RPMI7951 (cell line): ENCODE measurements around the gene PBOV1. TPM values are rescaled to one million over a fixed set of nuclear protein-coding genes. Genes with fewer than 3 reads are reported as not detected.
"Not testable (repeated sequence)": the region's sequence is repeated elsewhere in the genome, so short reads cannot be mapped to it uniquely, and the experiment has no call there.

Experiments used
- DNase-seq: peaks from one replicate; pipeline ENCODE4 v3.0.0-alpha.2; 2012; ENCODE audit warnings: low read depth
- total RNA-seq: library from RNA; depleted of rRNA; stranded (reverse); fragments of >200 nt; shearing (Covaris generic); gene quantifications from 2 replicates; pipeline ENCODE4 v1.2.3, GENCODE V29; 2014

Gene PBOV1
- total RNA-seq, 1 experiment from 2014 or later, result not detected

DNA sequence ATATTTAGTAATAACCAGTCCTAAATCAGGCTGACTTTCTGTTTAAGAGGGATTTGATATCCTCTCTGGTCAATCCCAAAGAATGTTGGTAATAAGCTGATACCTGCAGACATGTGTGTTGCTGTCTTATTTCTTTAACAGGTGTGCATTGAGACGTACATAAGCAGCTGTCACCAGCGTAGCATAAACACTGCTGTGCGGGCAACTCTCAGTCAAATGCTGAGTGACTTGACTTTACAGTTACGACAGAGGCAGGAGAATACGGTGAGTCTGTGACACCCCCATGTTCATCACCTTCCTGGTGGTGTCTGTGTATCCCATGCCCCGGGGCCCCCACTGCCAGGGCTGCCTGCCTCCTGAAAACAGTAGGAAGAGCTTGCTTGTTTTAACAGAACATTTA lies 20.1 kb upstream of the PBOV1 start:
- DNase-seq, result no peak

DNA sequence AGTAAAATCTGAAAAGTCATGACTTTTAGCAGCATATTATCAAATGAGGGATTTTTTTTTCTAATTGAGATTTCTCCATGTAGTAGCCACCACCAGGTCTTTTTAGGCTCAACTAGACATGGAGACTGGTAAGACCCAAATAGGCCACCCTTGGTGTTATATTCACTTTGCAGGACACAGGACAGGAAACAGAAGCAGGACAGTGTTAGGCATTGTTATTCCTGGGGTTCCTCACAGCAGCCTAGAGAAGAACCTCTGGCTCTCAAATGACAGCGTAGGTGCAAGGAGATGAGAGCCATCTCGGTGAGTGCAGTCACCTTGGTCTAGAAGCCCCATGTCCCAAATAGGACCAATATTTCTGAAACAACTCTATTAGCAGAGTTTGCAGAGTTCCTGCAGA lies 19.2 kb upstream of the PBOV1 start:
- no peak for DNase-seq

DNA sequence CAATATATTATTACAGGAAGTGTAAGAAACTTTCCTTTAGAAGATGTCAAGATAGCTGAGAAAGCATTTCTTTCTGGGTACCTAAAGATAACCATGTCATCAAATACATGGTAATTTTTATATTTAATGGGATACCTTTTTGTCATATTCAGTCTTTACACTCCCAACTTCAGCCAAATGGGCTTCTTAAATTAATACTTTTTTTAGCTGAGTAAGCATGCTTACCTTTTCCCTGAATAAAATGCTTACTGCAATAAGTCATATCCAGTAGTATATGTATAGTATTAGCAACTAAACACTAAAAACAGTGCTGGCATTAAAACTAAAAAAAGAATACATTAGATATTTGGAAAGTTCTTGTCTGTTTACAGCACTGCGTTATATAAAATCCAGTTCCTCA lies 17.4 kb upstream of the PBOV1 start:
- no peak for DNase-seq

DNA sequence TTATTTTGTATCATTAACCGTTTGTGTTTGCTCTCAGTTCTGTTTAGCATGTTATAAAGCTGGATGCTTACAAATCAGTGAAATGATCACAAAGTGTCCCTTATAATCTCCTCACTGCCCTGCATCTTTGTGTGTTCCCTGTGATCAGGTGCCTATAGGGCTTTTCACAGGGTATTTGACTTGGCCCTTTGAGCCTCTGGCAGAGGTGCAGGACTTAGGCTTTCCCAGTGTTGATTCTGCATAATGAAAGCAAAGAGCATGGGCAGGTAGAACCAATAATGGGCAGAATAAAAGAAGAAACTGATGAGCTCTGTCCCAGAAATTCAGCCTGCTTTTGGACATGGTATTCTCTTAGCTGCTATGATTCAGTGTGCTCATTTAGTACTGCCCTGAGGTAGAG lies 16.9 kb upstream of the PBOV1 start:
- no peak for DNase-seq

DNA sequence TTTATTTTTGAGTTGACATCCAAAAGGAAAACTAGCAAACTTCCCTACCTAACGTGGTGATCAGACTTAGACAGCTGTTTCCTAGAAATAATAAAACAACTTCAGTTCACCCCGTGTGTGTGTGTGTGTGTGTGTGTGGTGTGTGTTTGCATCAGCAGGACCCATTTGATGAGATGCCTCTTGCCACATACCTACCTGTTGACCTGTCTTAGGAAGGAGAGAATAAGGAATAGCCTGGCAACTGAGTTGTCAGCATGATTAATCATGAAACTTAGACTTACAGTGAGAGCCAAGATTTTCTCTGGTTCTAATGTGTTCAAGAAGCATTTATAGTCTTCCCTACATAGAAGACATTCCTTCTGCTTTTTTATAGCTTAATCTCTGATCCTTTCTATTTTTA lies 16.1 kb upstream of the PBOV1 start:
- no peak for DNase-seq

DNA sequence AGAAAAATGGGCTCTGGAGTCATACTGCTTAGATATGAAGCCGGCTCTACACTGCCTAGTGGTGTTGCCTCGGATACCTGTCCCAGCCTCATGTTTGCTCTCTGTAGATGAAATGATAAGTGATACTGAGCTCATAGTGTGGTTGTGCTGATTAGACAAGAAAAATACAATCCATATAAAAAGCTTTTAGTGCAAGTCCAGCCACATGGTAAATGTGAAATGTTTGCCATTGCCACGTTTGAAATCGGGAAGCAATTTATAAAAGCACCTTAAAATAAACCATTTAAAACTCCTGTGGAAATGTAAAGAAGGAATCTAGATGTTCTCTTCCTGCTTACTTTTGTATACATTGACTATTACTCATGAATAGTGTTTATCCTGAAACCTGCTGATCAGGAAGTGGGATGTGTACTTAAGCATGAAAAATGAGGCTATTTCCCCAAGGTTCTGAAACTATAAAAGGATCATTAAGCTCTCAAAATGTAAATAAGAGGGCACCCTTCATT lies 13.1 kb upstream of the PBOV1 start:
- no peak for DNase-seq

DNA sequence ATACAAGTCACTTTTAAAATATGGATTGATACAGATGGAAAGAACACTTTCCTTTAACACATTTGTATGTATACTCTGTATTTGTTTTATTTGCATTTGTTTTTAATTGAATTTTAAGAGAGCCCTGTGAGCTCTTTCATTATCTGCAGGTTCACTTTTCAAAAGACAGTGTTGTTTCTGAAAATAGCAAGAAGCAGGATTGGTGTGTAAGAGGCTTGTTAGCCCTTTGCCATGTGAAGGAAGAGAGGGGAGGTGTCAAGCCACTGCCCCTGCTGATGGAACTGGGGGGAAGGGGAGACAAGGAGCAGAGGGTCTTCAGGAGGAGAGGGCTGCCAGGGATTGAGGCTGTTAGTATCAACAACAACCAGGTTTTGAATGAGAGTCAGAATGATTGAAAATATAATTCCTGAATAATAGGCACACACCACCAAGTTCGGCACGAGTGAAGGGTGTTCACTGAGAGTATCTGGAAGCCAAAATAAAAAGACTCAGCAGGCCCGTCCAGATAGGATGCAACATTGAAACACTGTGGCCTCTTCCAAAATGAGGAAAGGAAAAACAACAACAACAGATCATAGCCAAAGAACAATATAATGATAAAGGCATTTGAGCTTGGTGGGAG lies 12.6 kb upstream of the PBOV1 start:
- DNase-seq, result no peak

DNA sequence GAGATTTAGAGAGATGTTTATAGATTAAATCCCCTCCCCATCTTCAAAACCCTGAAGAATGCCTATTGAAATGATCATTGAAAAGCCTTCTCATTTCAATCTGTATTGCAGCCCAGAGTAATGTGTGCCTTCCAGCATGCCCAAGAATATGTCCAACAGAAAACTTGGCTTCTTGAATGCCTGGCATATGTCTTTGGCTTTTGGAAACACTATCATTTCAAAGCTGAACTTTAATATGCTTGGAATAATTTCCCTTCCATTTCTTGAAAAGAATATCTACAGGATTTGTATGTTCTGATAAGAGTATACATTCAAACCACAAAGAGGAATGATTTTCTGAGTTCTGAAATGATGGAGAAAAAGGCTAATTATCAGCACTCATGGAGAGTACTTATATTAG lies 11.9 kb upstream of the PBOV1 start:
- no peak for DNase-seq

DNA sequence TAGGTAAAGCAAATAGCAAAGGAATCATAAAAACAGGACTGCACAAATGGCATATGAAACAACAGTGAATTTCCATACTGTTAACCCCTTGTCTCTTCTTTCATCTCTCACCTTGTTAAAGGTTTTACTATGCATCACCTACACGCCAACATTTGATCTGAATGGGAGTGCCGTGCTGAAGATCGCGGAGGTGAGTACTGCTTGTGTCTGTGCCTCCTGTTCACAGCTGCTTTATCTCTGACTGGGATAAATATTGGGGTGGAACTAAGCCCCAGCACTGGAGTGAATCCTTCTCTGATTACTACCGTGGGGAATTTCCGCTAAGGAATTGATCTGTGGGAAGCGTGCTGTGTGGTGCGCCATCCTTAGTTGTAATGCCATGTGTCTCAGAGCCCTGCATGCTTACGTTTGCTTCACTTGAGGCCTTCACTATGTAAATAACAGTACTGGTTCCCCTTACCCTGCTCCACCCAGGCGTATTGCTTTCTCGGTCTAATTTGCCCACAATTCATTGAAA lies 11.4 kb upstream of the PBOV1 start:
- no peak for DNase-seq

DNA sequence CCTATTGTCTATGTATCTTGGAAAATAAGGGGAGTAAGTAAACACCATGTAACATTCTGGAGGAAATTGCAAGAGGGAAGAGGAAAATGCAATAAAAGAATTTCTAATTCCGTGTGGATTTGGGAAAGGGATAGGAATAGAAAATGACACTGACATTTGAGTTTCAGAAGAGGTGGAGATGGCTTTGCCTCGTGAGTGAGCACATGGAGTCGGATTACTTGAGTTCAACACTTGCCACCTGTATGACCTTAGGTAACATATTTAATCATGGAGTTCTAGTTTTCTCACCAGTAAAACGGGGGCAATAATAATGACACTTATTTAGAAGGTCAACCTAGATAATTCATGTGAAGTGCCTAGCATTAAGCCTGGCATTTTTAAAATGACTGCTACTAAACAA lies 10.8 kb upstream of the PBOV1 start:
- DNase-seq, result no peak

DNA sequence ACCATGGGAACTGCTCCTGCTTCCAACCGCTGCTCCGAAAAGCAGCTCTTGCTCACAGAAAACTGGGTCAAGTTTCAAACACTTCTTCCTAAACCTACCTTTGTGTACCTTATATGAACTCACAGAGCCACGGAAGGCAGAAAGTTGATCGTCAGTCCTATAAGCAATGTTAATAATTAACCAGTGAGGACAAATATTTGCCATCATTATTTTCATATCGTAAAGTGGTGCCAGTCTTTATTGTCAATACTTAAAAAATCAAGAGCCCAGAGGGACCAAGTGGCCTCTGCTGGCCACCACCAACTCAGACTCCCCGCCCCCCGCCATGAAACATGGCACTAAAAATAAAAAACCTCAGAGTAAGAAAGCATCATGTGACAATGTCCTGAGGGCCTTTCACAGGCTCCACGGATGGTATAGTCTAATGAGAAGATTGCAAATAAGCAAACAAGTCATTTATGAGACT lies 9.1 kb upstream of the PBOV1 start:
- DNase-seq, result peak; percentile 16

DNA sequence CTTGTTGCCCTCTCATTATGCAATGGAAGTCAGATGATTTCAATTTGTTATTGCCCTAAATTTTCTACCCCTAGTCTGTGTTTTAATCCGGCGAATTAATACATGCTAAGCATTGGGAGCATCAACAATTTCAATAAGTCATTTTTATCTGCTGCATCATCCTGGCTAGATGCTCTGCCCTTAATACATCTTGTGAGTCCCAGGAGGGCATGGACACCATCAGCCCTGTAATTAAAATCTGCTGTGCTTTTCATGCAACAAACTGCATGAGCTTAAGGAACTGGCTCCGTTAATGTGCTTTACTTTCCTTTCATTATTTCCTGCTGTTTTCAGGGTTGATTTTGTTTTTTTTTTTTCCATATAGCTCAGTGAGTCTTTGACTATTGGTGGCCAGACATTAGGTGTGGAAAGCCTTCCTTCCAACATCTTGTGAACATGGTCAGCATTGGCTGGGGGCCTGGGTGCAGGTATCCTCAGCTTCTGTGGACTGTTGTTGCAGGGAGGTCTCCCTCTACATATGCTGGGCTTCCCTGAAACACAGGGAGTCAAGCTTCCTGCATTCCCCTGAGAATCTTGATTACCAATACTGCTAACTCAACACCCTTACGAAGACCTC lies 8.5 kb upstream of the PBOV1 start:
- DNase-seq, result no peak

DNA sequence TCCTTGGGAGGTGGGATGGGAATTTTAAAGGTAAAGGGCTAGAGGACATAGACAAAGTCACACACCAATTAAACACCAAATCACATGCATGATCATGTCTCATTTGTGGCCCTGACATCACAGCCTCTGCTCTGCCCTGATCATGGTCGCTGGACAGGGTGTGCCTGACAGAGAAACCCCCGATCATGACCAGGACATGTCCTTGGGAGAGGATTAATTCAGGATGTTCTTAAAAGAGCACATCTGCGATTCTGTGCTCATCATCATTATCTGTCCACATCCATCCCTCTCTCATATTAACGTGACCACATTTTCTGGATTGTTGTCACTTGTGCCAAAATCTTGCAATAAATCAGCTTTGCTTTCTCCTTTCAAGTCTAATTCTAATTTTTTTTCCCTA lies 7.7 kb upstream of the PBOV1 start:
- DNase-seq, result no peak

DNA sequence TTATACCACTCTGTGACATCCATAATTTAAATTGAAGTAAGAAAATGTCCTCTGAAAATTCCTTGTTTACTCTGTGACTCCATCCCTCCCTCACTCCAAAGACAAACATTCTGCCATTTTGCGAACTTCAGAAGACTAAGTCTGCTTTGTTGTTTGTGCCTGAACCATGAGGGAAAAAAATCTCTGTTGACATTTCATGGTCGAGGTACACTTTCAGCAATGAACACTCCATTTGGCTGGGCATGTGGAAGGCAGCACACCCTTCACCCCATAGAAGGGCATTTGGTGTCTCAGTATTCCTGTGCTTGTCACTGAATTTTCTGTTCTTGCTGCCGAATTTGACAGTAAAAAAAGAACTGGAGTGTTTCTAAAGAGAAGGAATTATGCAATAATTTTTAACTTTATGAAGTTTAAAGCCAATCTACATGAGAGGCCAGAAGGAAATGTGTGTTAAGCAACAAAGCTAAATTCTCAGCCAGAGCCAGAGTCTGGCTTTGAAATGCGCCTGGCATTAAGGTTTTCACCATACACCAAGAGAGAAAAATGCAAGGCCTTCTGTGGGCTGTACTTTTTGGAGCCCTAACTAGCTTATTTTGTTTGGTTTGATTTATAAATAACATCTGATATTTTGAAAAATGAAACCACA lies 4.7 kb upstream of the PBOV1 start:
- no peak for DNase-seq

DNA sequence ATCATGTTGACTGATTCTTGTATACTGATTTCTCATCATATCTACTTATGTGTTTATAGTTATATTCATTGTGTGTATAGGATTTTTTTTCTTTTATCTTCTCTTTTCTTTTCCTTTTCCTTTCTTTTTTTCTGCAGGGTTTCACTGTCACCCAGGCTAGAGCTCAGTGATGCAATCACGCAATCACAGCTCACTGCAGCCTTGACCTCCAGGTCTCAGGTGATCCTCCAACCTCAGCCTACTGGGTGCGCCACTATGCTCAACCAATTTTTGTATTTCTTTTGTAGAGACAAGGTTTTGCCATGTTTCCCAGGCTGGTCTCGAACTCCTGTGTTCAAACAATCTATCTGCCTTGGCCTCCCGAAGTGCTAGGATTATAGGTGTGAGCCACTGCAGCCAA lies 1.6 kb upstream of the PBOV1 start:
- DNase-seq, result no peak

DNA sequence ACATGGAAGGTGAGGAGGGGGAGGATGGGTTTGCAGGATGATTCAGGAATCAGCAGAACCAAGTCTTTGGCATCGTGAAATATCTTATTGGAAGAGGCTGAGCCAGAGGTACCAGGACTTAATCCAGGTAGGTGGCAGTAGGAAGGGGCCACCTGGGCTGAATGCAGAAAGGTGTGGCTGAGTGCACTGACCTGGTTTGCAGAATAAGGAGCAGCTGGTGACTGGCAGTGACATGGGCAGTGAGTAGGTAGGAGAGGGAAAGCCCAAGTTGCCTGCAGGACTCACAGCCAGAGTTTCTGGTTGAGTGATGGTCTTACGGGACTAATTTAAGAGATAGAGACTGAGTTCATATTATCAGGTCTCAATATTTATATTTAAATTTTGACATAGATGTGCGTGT lies 1.1 kb upstream of the PBOV1 start:
- DNase-seq, result no peak

DNA sequence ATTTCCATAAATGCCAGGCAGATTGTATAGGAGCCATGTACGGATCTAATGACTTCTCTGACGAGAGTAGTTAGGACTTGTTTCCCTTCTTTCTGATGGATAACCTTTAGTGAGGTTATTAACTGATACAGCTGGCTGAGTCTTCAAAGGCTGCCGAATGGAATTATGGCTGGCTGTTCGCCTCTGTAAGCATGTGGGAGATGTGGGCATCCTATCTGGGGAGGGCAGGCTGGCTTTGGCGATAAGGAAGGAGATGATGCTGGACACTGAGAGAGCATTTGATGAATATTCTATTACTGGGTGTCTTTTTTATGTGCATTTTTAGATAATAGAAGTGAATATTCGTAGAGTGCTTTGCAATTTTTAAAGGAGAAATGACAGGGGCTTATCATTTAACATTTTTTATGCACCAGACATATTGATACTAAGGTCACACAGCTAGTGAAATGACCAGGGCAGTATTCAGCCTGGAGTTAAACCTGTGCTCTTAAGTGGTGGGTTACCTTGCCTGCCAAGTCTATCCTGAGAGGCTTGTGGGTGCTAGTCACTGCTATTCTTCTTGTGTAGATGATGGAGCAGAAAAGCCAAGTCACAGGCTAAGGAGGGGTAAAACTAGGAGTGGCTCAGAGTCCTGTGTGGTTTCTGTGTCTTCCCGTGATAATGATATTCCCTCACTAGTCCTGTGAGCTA lies 3.1 kb downstream of the PBOV1 start:
- no peak for DNase-seq

DNA sequence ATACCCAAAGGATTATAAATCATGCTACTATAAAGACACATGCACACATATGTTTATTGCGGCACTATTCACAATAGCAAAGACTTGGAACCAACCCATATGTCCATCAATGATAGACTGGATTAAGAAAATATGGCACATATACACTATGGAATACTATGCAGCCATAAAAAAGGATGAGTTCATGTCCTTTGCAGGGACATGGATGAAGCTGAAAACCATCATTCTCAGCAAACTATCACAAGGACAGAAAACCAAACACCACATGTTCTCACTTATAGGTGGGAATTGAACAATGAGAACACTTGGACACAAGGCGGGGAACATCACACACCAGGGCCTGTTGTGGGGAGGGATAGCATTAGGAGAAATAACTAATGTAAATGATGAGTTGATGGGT lies 5.8 kb downstream of the PBOV1 start:
- not testable (repeated sequence) for DNase-seq

DNA sequence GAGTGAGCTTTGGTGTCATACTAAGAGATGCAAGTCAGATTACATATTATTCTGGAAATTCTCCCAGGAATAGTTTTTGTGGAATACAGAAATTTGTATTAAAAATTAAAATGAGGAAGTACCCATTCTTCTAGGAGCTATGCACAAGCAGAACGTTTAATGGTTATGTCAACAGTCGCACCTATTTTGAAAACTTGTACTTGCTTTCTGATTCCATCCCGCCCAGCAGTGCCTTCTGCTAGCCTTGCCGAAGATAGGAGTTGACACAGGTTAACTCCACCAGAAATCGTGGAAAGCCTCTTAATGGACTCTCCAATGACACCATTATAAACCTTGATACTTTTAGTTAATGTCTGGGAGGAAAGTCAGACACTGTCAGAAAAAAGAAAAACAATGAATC lies 6.7 kb downstream of the PBOV1 start:
- DNase-seq, result no peak

DNA sequence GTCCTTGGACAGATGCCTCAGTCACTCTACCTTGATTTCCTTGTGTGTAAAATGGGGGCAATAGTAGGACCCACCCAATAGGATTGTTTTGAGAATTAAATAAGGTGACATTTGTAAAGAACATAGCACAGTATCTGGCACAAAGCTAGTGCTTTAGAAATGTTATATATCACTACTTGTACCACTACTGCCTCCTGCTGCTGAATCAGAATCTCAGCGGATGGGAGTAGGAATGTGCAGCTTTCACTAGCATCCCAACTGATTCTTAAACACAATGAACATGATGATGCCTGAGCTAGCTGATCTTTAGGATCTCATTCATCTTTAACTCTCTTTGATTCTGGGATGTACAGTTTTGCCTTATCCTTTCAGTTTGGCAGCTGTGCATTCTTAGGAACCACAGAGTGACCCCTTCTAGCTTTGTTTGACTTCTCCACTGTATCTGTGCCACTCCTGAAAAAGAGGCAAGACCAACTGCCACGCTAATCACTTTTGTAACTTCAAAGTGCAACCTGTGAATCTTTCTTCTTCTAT lies 7.2 kb downstream of the PBOV1 start:
- DNase-seq, result no peak

DNA sequence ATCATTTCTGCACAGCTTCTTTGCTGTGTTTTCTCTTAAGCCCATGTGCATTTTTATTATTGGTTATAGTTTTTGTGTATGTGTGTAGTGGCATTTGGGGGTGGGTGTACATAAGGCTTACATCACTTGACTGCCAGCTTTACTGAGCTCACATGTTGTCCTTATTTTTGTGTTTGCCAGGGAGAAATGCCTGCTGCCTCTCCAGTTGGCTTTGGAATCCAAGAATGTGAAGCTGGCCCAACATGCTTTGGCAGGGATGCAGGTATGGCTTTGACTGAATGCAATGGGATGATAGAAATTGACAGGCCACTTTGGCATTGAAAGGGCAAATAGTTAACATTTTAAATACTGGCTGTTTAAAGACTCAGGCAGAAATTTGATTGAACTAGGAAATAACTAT lies 11.4 kb downstream of the PBOV1 start:
- no peak for DNase-seq

DNA sequence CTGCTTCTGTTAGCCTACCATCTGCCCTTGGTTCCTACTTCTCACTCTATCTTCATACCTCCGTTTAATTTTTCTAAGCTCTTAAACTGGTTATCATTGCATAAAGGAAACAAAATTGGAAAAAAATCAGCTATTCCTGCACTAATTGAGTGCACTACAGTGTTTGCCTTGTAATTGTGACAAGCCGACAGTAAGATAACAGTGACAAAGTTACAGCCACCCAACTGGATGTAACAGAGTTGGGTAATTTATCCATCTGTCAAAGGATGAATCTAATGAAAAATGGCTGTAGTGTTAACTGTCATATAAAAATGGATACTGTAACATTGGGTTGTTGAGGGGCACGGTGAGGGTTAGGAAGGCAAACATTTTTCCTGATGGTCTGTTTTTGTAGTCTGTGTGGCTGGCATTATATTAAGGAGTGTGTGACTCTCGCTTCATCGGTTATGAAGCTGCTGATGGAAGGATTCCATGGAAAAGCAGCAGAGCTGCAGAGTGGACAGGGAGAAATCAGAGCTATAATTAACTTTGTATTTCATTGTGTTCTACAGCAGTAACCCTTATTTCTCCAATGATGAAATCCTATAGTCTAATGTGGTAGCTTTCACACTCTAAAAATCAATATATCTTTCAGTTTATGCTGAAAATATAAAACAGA lies 12.7 kb downstream of the PBOV1 start:
- no peak for DNase-seq
